Posterior vena cava (tissue), 2 donors: ENCODE data around the gene GALNT9. TPM values are rescaled to one million over a fixed set of nuclear protein-coding genes. Genes with fewer than 3 reads are reported as not detected.
"Not testable (repeated sequence)": the region's sequence is repeated elsewhere in the genome, so short reads cannot be mapped to it uniquely, and the experiment has no call there.

Source experiments
- DNase-seq: peaks from one replicate; pipeline ENCODE4 v3.0.0-alpha.2; 2020; ENCODE audit warnings: low spot score
- intact Hi-C, 2 donors: fragments of 100-400 bp; cut with DNase I; formaldehyde crosslinking; loops; one replicate each; pipeline versions ENCODE4 v1.14.1 to v1.14.2; 2022 to 2023
- total RNA-seq, 2 donors: library from RNA; stranded (reverse); fragmentation: NEBNext Ultra II Directional; extraction: Animal tissue kit (Norgen Biotek cat#: 25700); gene quantifications; one replicate each; pipeline ENCODE4 v1.2.1, GENCODE V29; 2021
- donor health status: DM: yes; HTN: yes; CAD: no.
- donor health status: DM: yes; HTN: yes; CAD: no.

Gene GALNT9
- total RNA-seq, 2 donors from 2014 or later, result not detected

DNA sequence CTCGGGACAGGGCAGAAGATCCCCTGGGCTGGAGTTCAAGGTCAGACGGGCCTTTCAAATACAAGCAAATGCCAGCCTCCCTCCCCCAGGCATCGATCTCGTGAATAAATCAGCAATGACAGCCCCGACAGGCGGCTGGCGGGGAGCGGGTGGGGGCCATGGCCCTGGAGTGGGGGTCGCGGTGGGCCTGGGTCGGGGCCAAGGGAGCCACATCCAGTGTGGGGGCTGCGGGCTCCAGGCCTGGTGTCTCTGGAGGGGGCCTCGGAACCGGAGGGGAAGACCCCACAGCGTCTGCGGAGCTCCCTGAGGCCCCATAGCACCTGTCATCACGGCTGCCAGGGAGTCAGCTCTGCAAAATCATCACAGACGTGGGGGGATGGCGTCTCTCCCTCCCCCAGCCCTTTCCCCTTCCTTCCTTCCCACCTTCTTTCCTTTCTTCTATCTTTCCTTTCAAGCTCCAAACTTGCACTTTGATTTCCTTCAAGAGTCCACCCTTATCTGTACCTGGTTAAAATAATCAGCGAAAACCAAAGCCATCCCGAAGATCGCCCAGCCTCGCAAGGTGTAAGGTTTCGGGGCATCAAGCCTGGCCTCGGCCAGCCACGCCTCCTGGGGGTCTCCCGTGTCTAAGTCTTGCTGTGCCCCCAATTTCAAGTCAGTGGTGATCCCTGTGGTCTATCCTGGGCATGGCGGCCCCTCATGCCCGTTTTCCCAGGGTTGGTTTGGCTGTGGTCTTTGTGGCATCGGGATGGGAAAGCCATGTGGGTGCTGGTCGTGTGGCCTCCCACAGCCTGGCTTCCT lies 93.1 kb downstream of the GALNT9 start:
- peak; percentile 78 for DNase-seq

DNA sequence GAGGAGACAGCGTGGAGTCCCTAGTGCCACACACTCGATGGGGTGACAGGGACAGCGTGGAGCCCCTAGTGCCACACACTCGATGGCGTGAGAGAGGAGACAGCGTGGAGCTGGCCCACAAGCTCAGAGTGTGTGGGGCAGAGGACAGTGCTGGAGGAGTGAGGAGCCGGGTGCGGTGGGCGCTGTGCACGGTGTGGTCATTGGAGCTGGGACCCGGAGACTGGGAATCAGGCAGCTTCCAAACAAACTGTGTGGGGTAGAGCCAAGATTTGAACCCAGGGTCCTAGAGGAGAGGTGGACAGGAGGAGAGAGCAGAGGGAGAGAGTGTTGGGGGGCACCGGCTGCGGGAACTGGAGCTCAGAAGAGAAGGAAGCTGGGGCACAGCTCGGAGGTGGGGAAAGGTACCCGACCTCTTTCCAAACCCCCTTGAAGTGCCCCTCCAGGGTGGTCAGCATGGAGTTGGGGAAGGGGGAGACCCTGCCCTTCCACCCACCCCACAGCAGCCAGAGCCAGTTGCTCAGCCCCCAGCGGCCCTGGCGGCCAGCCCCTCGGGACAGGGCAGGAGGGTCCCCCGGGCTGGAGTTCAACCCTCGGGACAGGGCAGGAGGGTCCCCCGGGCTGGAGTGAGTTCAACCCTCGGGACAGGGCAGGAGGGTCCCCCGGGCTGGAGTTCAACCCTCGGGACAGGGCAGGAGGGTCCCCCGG lies 94.1 kb downstream of the GALNT9 start:
- peak; percentile 62 for DNase-seq

More for the DNA sequence above, 93.1 kb downstream of the GALNT9 start:
- intact Hi-C loops, result no loop called here

DNA sequence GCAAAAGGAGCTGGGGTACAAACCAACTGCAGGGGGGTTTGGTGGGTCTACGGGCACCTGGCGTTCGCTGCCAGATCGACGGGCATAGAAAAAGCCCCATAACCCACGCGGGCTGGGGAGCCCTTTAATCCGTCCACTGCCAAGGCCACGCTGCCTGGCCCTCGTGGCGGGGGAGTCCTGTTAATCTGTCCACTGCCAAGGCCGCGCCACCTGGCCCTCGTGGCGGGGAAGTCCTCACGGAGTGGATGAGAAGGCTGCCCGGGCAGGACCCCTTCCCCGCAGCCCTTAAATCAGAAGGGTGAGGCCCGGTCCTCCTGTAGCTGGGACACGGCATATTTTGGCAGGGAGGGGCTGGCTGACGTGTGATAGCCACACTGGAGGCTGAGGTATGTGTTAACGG lies 99.0 kb downstream of the GALNT9 start:
- intact Hi-C loops, result no loop called here
- DNase-seq, result peak; percentile 37

More for the DNA sequence above, 94.1 kb downstream of the GALNT9 start:
- intact Hi-C loops, result no loop called here

DNA sequence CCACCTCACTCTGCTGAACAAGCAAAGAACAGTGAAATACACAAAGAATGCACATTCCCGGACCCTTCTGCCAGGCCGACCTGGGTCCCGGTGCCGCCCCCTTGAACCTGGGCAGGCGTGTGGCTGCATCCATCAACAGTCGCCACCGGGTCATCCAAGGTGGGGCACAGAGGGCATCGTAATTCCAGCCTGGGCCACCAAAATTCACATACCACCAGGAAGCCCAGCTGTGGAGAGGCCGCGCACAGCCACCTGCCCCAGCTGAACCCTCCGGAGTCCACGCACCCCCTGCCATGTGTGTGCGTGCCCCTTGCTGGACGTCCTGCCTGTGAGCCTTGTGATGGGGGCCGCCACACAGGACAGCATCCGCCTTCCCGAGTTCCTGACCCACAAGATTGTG lies 99.5 kb downstream of the GALNT9 start:
- peak; percentile 66 for DNase-seq
- intact Hi-C loops, result no loop called here

DNA sequence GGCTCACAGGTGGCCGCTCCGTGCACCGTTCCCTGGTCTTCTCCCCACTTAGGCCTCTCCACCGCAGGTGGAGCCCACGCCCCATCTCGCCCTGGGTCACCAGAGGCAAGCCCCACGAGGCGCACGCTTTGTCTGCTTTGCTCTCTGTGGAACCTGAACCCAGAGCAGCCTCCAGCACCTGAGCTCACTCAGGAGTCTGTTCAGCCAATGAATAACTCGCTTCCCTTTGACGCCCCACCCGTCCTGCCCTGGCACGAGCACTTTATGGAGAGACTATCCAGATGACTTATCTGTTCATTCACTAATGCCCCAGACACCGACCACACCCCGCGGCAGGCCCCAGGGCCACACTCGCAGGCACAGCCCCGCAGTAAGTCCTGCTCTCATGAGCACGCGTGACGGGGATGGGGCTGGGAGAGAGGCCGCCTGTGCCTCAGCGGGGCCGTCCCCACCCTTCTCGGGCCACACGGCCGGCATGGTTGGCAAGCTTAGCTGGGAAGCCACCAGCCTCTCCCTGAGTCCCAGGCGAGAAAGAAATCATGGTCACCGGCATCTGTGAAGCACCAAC lies 100.1 kb downstream of the GALNT9 start:
- DNase-seq, result peak; percentile 75
- intact Hi-C loops, result no loop called here

DNA sequence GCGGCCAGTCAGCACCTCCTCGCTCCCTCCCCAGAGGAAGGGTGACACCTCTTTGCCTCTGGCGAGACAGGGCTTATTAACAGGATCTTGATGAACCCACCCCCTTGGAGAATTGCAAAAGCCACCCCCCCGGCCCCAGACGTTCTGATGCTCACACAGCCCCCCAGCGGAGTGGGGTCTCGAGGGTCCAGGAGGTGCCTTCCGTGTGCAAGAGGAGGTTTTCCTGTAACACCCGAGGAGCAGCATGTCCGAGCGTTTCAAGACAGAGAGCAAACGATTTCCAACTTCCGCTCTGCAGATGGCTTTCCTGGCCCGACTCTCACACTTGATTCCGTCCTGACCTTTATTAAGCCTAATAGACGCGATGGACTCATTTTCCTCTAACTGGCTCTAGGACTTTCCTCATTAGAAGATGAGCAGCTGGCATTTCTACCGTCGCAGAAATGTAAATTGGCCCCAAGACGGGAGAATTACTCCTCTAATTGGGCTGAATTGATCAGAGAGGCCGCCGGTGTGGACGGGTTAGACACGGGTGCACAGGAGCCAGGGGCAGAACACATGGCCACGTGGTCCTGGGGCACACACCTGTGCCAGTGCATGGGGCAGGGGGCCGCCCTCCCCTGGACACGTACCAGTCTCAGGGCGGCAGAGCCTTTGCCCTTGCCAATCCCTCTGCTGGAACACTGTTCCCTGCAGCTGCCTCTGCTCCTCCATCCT lies 100.8 kb downstream of the GALNT9 start:
- intact Hi-C loops, result no loop called here
- DNase-seq, result no peak

DNA sequence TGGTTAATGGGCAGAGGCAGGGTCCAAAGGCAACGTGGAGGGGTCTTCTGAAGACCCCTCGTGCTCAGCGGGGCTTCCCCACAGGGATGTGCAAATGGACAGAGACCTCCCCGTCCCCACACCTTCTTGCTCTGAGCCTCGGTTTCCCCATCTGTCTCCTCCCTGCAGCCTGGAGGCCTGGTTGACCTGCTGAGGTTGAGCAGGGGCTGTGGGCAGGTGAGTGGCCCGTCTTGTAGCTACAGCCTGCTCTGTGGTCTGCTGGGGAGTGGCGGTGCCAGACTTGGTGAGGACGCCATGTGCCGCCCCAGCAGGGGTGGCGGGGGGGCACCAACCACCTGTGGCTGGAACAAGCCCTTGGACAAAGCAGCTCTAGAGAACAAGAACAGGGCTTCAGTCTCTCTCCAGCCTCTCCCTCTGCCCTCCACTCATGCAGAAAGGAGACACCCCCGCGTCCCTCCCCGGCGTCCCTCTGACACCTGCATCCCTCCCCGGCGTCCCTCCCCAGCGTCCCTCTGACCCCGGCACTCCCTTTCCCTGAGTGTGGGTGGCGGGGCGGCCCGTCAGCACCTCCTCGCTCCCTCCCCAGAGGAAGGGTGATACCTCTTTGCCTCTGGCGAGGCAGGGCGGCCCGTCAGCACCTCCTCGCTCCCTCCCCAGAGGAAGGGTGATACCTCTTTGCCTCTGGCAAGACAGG lies 101.5 kb downstream of the GALNT9 start:
- DNase-seq, result no peak
- intact Hi-C loops, result no loop called here

DNA sequence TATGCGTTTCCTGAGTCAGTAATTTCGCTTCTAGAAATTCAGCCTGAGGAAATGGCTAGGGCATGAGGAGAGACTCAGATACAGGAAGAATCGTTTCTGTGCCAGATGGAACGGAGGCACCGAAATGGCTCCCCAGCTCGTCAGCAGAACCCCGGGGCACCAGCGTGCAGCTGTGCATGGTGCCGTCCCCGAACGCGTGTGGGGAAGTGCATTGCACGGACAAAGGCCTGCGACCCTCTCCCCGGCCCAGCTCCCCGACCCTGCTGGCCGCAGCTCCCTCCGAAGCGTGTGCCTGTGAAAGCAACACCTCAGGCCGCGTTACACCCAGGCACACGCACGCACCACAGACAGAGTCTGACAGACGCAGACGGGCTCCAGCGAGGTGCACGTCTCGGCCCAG lies 102.3 kb downstream of the GALNT9 start:
- DNase-seq, result peak; percentile 50
- intact Hi-C loops, result no loop called here

DNA sequence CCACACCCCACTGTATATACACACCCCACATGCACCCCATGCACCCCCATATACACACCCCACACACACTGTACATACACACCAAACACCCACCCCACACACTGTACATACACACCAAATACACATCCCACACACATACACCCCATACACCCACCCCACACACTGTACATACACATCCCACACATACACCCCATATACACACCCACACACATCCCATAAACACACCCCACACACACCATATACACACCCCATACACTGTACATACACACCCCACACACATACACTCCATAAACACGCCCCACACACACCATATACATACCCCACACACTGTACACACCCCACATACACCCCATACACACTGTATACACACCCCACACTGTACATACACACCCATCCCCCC lies 102.8 kb downstream of the GALNT9 start:
- DNase-seq, result peak; percentile 20
- intact Hi-C loops, result no loop called here

DNA sequence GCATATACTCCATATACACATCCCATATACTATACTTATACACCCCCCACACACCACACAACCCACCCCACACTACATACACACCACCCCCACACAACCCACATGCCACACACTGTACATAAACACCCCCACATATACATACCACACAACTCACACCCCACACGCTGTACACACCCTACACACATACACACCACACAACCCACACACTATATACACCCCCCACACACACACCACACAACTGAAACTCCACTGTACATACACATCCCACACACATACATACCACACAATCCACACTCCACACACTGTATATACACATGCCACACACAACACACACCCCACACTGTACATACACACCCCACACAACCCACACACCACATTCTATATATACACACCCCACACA lies 104.2 kb downstream of the GALNT9 start:
- no peak for DNase-seq
- intact Hi-C loops, result no loop called here

DNA sequence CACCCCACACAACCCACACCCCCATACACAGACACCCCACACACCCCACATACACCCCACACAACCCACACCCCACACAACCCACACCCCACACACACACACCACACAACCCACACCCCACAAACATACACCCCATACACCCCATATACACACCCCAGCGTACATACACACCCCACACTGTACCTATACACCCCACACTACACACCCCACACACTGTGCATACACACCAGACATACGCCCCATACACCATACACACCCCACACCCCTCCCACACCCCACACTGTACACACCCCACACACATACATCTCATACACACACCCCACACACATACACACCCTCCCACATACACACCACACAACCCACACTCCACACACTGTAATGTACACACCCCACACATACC lies 104.9 kb downstream of the GALNT9 start:
- intact Hi-C loops, result no loop called here

DNA sequence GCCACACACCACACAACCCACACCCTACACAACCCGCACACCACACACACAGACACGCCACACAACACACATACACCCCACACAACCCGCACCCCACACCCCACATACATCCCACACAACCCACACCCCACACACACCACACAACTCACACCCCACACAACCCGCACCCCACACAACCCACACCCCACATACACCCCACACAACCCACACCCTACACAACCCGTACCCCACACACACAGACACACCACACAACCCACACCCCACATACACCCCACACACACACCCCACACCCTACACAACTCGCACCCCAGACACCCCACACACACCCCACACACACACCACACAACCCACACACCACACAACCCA lies 106.6 kb downstream of the GALNT9 start:
- DNase-seq, result no peak
- intact Hi-C loops, result no loop called here

More for the DNA sequence above, 104.9 kb downstream of the GALNT9 start:
- peak; percentile 11 for DNase-seq

DNA sequence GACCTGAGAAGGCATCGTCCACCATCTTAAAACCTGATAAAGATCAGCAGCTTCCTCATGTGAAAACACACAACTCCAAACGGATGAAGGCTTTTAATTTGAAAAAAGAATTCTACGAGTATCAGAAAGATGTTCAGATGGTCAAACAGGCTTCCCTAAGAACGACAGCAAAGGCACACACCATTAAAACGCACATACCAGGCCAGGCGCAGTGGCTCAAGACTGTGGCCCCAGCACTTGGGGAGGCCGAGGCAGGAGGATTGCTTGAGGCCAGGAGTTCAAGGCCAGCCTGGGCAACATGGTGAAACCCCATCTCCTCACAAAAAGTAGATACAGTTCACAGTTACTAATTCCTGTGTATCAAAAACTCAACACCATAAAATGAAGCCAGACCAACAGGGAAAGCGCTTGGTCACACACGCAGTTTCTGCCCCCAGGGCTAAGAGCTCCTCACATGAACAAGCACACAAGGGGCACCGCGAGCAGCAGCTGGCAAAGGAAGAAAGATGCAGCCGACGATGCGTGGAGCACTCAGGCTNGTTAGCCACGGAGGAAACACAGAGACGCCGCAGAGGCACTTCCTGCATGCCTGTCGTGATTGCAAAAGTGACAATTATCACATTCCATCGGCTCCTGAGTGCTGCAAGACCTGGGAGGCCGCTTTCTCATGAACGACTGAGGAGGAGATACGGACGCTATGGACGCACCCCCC lies 107.1 kb downstream of the GALNT9 start:
- DNase-seq, result peak; percentile 77

DNA sequence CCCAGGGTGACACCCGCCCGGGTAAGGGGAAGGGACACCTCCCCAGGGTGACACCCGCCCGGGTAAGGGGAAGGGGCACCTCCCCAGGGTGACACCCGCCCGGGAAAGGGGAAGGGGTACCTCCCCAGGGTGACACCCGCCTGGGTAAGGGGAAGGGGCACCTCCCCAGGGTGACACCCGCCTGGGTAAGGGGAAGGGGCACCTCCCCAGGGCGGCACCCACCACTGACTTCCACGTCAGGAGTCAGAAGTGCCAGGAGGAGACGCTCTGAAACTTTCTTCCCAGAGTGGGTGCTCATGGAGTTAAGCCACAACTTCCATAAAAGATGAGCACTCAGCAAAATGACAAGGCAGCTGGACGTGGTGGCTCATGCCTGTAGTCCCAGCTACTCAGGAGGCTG lies 109.6 kb downstream of the GALNT9 start:
- DNase-seq, result not testable (repeated sequence)
- intact Hi-C loops, result loop anchor here in 1 of 2 donors (2.0 kb wide), 1 partner anchor 69 kb away; no protein-coding TSS in a partner anchor

More for the DNA sequence above, 107.1 kb downstream of the GALNT9 start:
- intact Hi-C loops, result no loop called here

DNA sequence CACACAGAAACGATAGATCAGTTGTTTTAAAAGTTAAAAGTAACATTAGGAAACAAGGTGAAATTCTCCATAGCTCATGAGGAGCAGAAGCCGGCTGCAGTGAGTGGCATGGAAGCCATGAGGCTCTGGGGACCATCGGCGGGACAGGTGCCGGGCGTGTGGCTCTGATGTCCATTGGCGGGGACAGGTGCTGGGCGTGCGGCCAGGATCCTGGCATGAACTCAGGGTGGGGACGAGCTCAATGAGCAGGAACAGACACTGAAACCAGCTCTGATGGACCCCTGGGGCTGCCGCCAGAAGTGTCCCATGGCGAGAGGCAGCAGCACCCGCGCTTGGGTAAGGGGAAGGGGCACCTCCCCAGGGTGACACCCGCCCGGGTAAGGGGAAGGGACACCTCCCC lies 110.1 kb downstream of the GALNT9 start:
- intact Hi-C loops, result loop anchor here in 1 of 2 donors (2.0 kb wide), 1 partner anchor 69 kb away; no protein-coding TSS in a partner anchor
- DNase-seq, result no peak

DNA sequence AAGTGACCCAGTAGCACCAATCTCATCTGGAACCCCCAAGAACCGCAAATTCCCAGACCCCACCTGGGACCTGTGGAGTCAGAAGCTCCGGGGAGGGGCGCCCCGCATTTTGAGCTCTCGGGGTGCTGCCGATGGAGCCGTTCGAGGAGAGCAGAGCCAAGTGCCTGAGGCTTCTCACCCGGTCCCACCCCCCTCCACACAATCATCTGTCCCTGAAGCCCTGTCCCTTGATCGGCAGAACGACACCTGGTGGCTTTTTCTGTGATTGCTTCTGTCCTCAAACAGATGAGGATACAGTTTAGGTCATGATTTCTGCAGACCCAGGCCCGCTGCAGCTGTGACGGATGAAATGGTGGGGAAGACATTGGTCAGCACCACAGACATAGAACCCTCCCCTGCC lies 110.5 kb downstream of the GALNT9 start:
- no peak for DNase-seq

DNA sequence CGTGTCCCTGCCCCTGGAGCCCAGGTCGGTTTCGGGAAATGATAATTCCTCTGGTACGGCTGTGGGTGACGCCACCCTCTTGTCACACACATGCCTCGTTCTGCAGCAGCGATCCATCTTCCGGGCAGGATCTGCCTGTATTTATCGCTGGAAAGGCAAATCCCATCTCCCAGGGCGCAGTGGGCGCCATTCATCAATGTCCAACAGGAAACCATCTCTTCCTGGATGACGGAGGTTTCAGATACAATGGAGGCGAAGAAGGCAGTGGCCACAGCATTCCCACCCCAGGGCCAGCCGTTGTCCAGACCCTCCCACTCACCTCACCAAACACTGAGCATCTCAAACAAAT lies 110.9 kb downstream of the GALNT9 start:
- DNase-seq, result no peak
- intact Hi-C loops, result loop anchor here in 1 of 2 donors (2.0 kb wide), 1 partner anchor 68 kb away; no protein-coding TSS in a partner anchor

More for the DNA sequence above, 110.5 kb downstream of the GALNT9 start:
- intact Hi-C loops, result loop anchor here in 1 of 2 donors (2.0 kb wide), 1 partner anchor 68 kb away; no protein-coding TSS in a partner anchor

DNA sequence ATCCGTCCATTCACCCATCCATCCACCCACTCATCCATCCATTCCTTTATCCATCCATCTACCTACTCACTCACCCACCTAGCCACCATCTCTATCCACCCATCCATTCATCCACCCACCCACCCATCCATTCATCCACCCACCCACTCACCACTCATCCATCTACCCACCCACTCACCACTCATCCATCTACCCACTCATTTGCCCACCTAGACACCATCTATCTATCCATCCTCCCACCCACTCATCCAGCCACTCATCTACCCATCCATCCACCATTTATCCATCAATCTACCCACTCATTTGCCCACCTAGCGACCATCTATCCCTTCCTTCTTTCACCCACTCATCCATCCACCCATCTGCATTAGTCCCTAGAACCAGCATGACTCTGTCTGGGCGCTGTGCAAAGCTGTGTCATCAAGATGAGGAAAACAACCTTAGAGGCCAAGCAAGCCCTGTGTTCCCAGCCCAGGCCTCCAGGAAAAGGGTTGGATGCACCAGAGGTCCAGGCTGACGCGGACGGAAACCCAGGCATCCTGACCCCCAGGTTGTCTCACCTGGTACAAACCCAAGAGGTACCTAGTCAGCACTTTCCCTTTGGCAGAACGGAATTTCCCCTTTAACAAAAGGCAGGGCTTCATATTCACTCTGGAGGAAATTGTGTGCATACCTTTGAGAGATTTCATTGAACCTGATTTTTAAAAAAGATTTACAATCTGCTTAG lies 111.4 kb downstream of the GALNT9 start:
- intact Hi-C loops, result loop anchor here in 1 of 2 donors (2.0 kb wide), 1 partner anchor 67 kb away; no protein-coding TSS in a partner anchor
- DNase-seq, result no peak
